ENCODE data around the gene DYNC1H1.
"Not testable (repeated sequence)": the region's sequence is repeated elsewhere in the genome, so short reads cannot be mapped to it uniquely, and the experiment has no call there.

Gene DYNC1H1

DNA sequence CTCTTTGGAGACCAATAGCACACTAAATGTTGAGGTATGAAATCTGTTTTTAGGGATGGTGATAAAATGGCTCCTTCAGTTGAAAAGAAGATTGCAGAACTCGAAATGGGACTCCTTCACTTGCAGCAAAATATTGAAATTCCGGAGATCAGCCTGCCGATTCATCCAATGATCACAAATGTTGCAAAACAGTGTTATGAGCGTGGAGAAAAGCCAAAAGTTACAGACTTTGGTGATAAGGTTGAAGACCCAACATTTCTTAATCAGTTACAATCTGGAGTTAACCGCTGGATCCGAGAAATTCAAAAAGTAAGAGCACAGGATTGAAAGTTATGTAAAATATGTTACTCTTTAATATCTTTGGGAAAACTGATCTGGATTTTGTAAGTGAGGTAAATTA, 15.3 kb downstream of the DYNC1H1 start:
- TF ChIP-seq, protein P1, sequence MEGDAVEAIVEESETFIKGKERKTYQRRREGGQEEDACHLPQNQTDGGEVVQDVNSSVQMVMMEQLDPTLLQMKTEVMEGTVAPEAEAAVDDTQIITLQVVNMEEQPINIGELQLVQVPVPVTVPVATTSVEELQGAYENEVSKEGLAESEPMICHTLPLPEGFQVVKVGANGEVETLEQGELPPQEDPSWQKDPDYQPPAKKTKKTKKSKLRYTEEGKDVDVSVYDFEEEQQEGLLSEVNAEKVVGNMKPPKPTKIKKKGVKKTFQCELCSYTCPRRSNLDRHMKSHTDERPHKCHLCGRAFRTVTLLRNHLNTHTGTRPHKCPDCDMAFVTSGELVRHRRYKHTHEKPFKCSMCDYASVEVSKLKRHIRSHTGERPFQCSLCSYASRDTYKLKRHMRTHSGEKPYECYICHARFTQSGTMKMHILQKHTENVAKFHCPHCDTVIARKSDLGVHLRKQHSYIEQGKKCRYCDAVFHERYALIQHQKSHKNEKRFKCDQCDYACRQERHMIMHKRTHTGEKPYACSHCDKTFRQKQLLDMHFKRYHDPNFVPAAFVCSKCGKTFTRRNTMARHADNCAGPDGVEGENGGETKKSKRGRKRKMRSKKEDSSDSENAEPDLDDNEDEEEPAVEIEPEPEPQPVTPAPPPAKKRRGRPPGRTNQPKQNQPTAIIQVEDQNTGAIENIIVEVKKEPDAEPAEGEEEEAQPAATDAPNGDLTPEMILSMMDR (IDR thresholded peaks at IDR 0.05; ENCODE audit: insufficient read depth, low read depth, low read length, missing control alignments) = no peak
- no peak for DNase-seq (ENCODE audit: low read depth)
- H3K4me3 ChIP-seq (ENCODE audit: low read length) = no peak overlapping the region

DNA sequence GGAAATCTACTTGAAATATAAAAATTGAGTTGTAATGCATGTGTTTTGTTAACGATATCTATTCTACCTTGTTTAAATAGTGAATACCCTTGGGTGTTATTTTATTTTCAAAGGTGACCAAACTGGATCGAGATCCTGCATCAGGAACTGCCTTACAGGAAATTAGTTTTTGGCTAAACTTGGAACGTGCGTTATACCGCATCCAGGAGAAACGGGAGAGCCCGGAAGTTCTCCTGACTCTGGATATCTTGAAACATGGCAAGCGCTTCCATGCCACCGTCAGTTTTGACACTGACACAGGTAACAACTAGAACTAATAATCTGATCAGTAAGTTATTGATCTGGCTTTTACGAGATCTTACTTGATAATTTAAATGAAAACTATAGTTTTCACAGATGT, 15.9 kb downstream of the DYNC1H1 start:
- no peak overlapping the region for H3K4me3 ChIP-seq (ENCODE audit: low read length)
- DNase-seq (ENCODE audit: low read depth) = no peak
- TF ChIP-seq, protein P1 (IDR thresholded peaks at IDR 0.05; ENCODE audit: insufficient read depth, low read depth, low read length, missing control alignments) = no peak

- H3K4me3 ChIP-seq (ENCODE audit: low read length) = no peak overlapping the region
- peak; percentile 99 for DNase-seq (ENCODE audit: low read depth)
Observed at GRCh38 chr14:101980700-101981099, 16.3 kb downstream of the DYNC1H1 start.

GRCh38 chr14:101982621-101983020, 18.2 kb downstream of the DYNC1H1 start:
- H3K4me3 ChIP-seq (ENCODE audit: low read length) = no peak overlapping the region
- TF ChIP-seq, protein P1 (IDR thresholded peaks at IDR 0.05; ENCODE audit: insufficient read depth, low read depth, low read length, missing control alignments) = no peak

More at GRCh38 chr14:101980700-101981099, 16.3 kb downstream of the DYNC1H1 start:
- TF ChIP-seq, protein P1 (IDR thresholded peaks at IDR 0.05; ENCODE audit: insufficient read depth, low read depth, low read length, missing control alignments) = no peak

DNA sequence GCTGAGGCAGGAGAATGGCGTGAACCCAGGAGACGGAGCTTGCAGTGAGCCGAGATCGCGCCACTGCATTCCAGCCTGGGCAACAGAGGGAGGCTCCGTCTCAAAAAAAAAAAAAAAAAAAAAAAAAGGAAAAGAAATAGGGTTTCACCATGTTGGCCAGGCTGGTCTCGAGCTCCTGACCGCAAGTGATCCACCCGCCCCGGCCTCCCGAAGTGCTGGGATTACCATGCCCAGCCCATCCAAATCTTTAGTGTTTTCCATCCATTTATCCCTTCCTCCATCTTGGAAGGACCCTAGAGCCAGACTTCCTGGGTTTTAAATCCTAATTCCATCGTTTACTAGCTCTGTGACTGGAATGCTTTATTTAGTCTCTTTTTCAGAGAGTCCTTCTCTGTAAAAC, 20.5 kb downstream of the DYNC1H1 start:
- not testable (repeated sequence) for H3K4me3 ChIP-seq (ENCODE audit: low read length); DNase-seq (ENCODE audit: low read depth)

More at GRCh38 chr14:101982621-101983020, 18.2 kb downstream of the DYNC1H1 start:
- no peak for DNase-seq (ENCODE audit: low read depth)

DNA sequence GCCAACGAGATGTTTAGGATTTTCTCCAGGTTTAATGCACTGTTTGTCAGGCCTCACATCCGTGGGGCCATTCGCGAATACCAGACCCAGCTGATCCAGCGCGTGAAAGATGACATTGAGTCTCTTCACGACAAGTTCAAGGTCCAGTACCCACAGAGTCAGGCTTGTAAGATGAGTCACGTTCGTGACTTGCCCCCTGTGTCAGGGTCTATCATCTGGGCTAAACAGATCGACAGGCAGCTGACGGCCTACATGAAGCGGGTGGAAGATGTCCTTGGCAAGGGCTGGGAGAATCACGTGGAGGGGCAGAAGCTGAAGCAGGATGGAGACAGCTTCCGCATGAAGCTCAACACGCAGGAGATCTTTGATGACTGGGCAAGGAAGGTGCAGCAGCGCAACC, 21.6 kb downstream of the DYNC1H1 start:
- H3K4me3 ChIP-seq (ENCODE audit: low read length) = no peak overlapping the region
- TF ChIP-seq, protein P1 (IDR thresholded peaks at IDR 0.05; ENCODE audit: insufficient read depth, low read depth, low read length, missing control alignments) = no peak
- DNase-seq (ENCODE audit: low read depth) = no peak

DNA sequence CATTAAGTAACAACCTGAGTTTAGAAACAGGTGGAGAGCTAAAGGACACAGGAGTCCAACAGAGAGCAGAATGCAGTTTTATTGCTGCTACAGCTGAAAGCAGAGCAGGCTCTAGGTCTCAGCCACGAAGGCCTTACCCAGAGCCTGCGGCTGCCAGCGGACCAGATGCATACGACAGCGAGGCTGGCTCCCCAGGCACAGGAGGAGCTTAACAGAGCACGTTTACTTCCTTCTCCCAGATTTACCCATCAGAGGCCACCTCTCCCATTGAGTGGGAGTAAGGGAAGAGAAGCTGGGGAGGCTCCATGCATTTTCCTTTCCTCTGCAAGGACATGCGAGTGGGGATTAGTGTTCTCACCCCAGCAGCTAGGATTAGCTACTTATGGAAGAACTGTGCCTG, 22.6 kb downstream of the DYNC1H1 start:
- H3K4me3 ChIP-seq (ENCODE audit: low read length) = no peak overlapping the region
- DNase-seq (ENCODE audit: low read depth) = no peak
- TF ChIP-seq, protein P1 (IDR thresholded peaks at IDR 0.05; ENCODE audit: insufficient read depth, low read depth, low read length, missing control alignments) = no peak
